ENCODE measurements around the gene ALG12. TPM values are rescaled to one million over a fixed set of nuclear protein-coding genes. Genes with fewer than 3 reads are reported as not detected.

The ALG12 gene
- total and polyA plus RNA-seq, 2 of the 13 experiments (the other 11 are each of a cell fraction or from before 2014, with no cell fraction given), result 7.8 to 15.8 TPM

- TF ChIP-seq NFATC3 (CRISPR knock-in tag; IDR thresholded peaks at IDR 0.05), result no peak
- TF ChIP-seq ZNF704 (CRISPR knock-in tag; IDR thresholded peaks at IDR 0.05; ENCODE audit: borderline replicate concordance), result no peak
- no peak for TF ChIP-seq HOXA3 (CRISPR knock-in tag; IDR thresholded peaks at IDR 0.05)
Observed at GRCh38 chr22:49928555-49929210, 10.4 kb upstream of the ALG12 start (continued).

GRCh38 chr22:49928185-49928495 is 9.9 kb upstream of the ALG12 start:
- in situ Hi-C loops (cut with HindIII; ENCODE audit: extremely low pct_ligation_motif_present, low pct_unique_long_range_greater_than_20kb), result no loop called here
- ATAC-seq, result no peak
- no peaks in the 10 kb centered on the region for H3K9me3 ChIP-seq (ENCODE audit: low read length)
- no peaks in the 10 kb centered on the region; a peak in 1 of 5 replicates for H3K36me3 ChIP-seq (replicated peaks in 1 of 2; ENCODE audit: control insufficient read depth in 1 of 2, insufficient read depth in 2 of 2, low read length in 2 of 2)
- no peak overlapping the region for H3K4me2 ChIP-seq (ENCODE audit: low read depth, low read length)
- no peak for TF ChIP-seq ZNF225 (CRISPR knock-in tag; IDR thresholded peaks at IDR 0.05)
- TF ChIP-seq ZFP41 (CRISPR knock-in tag; IDR thresholded peaks at IDR 0.05; ENCODE audit: borderline replicate concordance), result no peak
- TF ChIP-seq KAT8 (CRISPR knock-in tag; IDR thresholded peaks at IDR 0.05), result no peak
- TF ChIP-seq HNRNPUL1 (IDR thresholded peaks at IDR 0.05; ENCODE audit: low read depth, low read length), result no peak
- no peak for TF ChIP-seq GZF1 (CRISPR knock-in tag; IDR thresholded peaks at IDR 0.05)
- no peak for TF ChIP-seq TEF (CRISPR knock-in tag; IDR thresholded peaks at IDR 0.05)
- no peak for TF ChIP-seq POLR2G (IDR thresholded peaks at IDR 0.05; ENCODE audit: low read depth, low read length)
- no peak for TF ChIP-seq DR1 (CRISPR knock-in tag; IDR thresholded peaks at IDR 0.05)
- TF ChIP-seq MAX (IDR thresholded peaks at IDR 0.05), result no peak
- no peak for TF ChIP-seq MEF2D (CRISPR knock-in tag; IDR thresholded peaks at IDR 0.05)
- TF ChIP-seq CREB3 (CRISPR knock-in tag; IDR thresholded peaks at IDR 0.05), result no peak
- no peak for TF ChIP-seq ELF4 (CRISPR knock-in tag; IDR thresholded peaks at IDR 0.05; ENCODE audit: borderline replicate concordance)
- no peak for TF ChIP-seq TOPORS (CRISPR knock-in tag; IDR thresholded peaks at IDR 0.05)
- TF ChIP-seq SMC3 (IDR thresholded peaks at IDR 0.05; ENCODE audit: low read length), result no peak
- TF ChIP-seq FOXO1 (CRISPR knock-in tag; IDR thresholded peaks at IDR 0.05), result no peak
- no peak for TF ChIP-seq ZNF598 (CRISPR knock-in tag; IDR thresholded peaks at IDR 0.05; ENCODE audit: borderline replicate concordance)
- no peak for TF ChIP-seq ZNF589 (CRISPR knock-in tag; conservative IDR thresholded peaks at IDR 0.05)
- H3K79me2 ChIP-seq (ENCODE audit: insufficient read depth, low read length), result no peaks in the 10 kb centered on the region
- no TSS peak for BruUV-seq (replicated peaks)
- peaks cover 31% of the 10 kb centered on the region for H3K4me1 ChIP-seq (ENCODE audit: insufficient read depth, low read length)
- H3K27me3 ChIP-seq (ENCODE audit: control insufficient read depth in 1 of 2, insufficient read depth in 2 of 2, low read length in 2 of 2), result peaks cover 3 to 10% of the 10 kb centered on the region in 2 experiments; a peak in 4 of 5 replicates
- FAIRE-seq, result no peak
- no peak overlapping the region for H3K27ac ChIP-seq (ENCODE audit: extremely low read length, insufficient read depth, low read length)
- DNase-seq (ENCODE audit: low spot score), result no peak
- no peak overlapping the region for H3K9ac ChIP-seq (ENCODE audit: insufficient read depth, low read depth, low read length)
- ChIA-PET POLR2A (no interaction called here), CTCF (ENCODE audit: low intra/inter-chr PET ratio, low total read pairs) (no interaction called here)
- intact Hi-C loops (cut with micrococcal nuclease; ENCODE audit: unreplicated experiment), result no loop called here
- WGBS (ENCODE audit: low lambda C conversion rate), result 95% methylated on average over 7 of the region's 8 CpGs
- H2AFZ ChIP-seq (ENCODE audit: low read length), result no peak overlapping the region
- no peak overlapping the region for H3K4me3 ChIP-seq (replicated peaks in 1 of 3; ENCODE audit: insufficient read depth in 1 of 3, low read depth in 2 of 3, low read length in 3 of 3)
- H4K20me1 ChIP-seq (ENCODE audit: insufficient read depth, low read length), result no peaks in the 10 kb centered on the region
